ENCODE data around the gene ATMIN.

The ATMIN gene

GRCh38 chr16:80992676-80993293, 42.9 kb upstream of the ATMIN start:
- H3K14ac ChIP-seq (ENCODE audit: low read length in 2 of 2) = no peak overlapping the region
- H3K4me1 ChIP-seq (ENCODE audit: control insufficient read depth, insufficient read depth, low read depth, low read length) = no peaks in the 10 kb centered on the region
- H2AK5ac ChIP-seq (ENCODE audit: low read length, severe bottlenecking) = no peak overlapping the region
- H3K36me3 ChIP-seq (ENCODE audit: control insufficient read depth in 1 of 2, insufficient read depth in 2 of 2, low read depth in 1 of 2, low read length in 2 of 2) = peaks cover 7 to 9% of the 10 kb centered on the region in 2 experiments
- no peak for DNase-seq
- no peak overlapping the region for H2BK5ac ChIP-seq (ENCODE audit: low read depth, low read length, poor library complexity, severe bottlenecking)
- H3K27ac ChIP-seq (ENCODE audit: low read length, poor library complexity, severe bottlenecking) = peak overlapping the region; percentile 68
- H3K18ac ChIP-seq (ENCODE audit: low read depth in 1 of 2, low read length in 2 of 2) = no peak overlapping the region
- no peak overlapping the region for H4K8ac ChIP-seq (ENCODE audit: low read length)
- peak overlapping the region; percentile 54 for H3K9ac ChIP-seq (ENCODE audit: low read length)
- H4K91ac ChIP-seq (ENCODE audit: low read length) = no peak overlapping the region
- H2BK15ac ChIP-seq (ENCODE audit: low read depth, poor library complexity, severe bottlenecking) = no peak overlapping the region
- H2BK120ac ChIP-seq (ENCODE audit: low read depth, low read length) = no peak overlapping the region
- no peak overlapping the region for H3K4me2 ChIP-seq (ENCODE audit: low read length, poor library complexity, severe bottlenecking)
- H2AFZ ChIP-seq (ENCODE audit: low read depth, low read length) = no peak overlapping the region
- H3K79me1 ChIP-seq (replicated peaks; ENCODE audit: low read length, poor library complexity, severe bottlenecking) = peaks cover 14% of the 10 kb centered on the region
- H3K4me3 ChIP-seq (ENCODE audit: insufficient read depth in 1 of 2, low read depth in 1 of 2, low read length in 2 of 2) = peak overlapping the region in 1 of 2 experiments; percentile 23
- no peak overlapping the region for H3K23ac ChIP-seq (ENCODE audit: low read length in 2 of 2)
- no peak overlapping the region for H2BK12ac ChIP-seq (ENCODE audit: low read length in 2 of 2)
- no peak overlapping the region for H3K4ac ChIP-seq (ENCODE audit: low read depth in 1 of 2, low read length in 2 of 2)
- no peaks in the 10 kb centered on the region for H3K9me3 ChIP-seq (ENCODE audit: control insufficient read depth, low read length)
- 0% methylated on average over 1 of the region's 3 CpGs for WGBS
- no peaks in the 10 kb centered on the region for H3K27me3 ChIP-seq (ENCODE audit: control insufficient read depth in 1 of 2, insufficient read depth in 1 of 2, low read length in 2 of 2)

DNA sequence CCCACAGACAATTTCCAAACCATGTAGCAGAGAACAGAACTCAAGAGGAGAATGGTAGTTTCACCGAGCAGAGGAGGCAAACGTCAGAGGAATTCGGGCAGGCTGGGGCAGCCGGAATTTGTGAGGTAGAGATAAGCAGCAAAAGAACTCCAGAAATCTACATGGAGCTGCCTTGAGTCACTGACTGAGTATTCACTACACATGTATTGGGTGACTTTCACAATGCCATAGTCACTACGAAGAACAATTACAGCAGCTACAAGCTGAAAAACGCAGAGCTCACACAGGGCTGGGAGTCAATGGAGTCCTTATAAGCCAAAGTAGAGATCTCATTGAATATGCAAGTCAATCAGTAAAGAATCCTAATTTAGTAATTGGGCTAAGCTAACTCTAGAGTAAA, 42.3 kb upstream of the ATMIN start:
- WGBS = 35% methylated on average over 6 of the region's 6 CpGs
- H2BK120ac ChIP-seq (ENCODE audit: low read depth, low read length) = no peak overlapping the region
- H2BK15ac ChIP-seq (ENCODE audit: low read depth, poor library complexity, severe bottlenecking) = no peak overlapping the region
- no peaks in the 10 kb centered on the region for H3K9me3 ChIP-seq (ENCODE audit: control insufficient read depth, low read length)
- no peak overlapping the region for H3K23ac ChIP-seq (ENCODE audit: low read length in 2 of 2)
- no peaks in the 10 kb centered on the region for H3K4me1 ChIP-seq (ENCODE audit: control insufficient read depth, insufficient read depth, low read depth, low read length)
- no peaks in the 10 kb centered on the region for H3K27me3 ChIP-seq (ENCODE audit: control insufficient read depth in 1 of 2, insufficient read depth in 1 of 2, low read length in 2 of 2)
- no peak overlapping the region for H3K18ac ChIP-seq (ENCODE audit: low read depth in 1 of 2, low read length in 2 of 2)
- no peak overlapping the region for H3K4me2 ChIP-seq (ENCODE audit: low read length, poor library complexity, severe bottlenecking)
- H3K27ac ChIP-seq (ENCODE audit: low read length, poor library complexity, severe bottlenecking) = peak overlapping the region; percentile 68
- H3K79me1 ChIP-seq (replicated peaks; ENCODE audit: low read length, poor library complexity, severe bottlenecking) = peaks cover 11% of the 10 kb centered on the region
- peaks cover 3 to 9% of the 10 kb centered on the region in 2 experiments for H3K36me3 ChIP-seq (ENCODE audit: control insufficient read depth in 1 of 2, insufficient read depth in 2 of 2, low read depth in 1 of 2, low read length in 2 of 2)
- no peak overlapping the region for H2BK5ac ChIP-seq (ENCODE audit: low read depth, low read length, poor library complexity, severe bottlenecking)
- peak overlapping the region in 1 of 2 experiments; percentile 23 for H3K4me3 ChIP-seq (ENCODE audit: insufficient read depth in 1 of 2, low read depth in 1 of 2, low read length in 2 of 2)
- H2AK5ac ChIP-seq (ENCODE audit: low read length, severe bottlenecking) = no peak overlapping the region
- peak; percentile 85 for DNase-seq
- no peak overlapping the region for H2BK12ac ChIP-seq (ENCODE audit: low read length in 2 of 2)
- H3K14ac ChIP-seq (ENCODE audit: low read length in 2 of 2) = no peak overlapping the region
- H3K4ac ChIP-seq (ENCODE audit: low read depth in 1 of 2, low read length in 2 of 2) = no peak overlapping the region
- no peak overlapping the region for H4K91ac ChIP-seq (ENCODE audit: low read length)
- peak overlapping the region; percentile 54 for H3K9ac ChIP-seq (ENCODE audit: low read length)
- no peak overlapping the region for H4K8ac ChIP-seq (ENCODE audit: low read length)
- no peak overlapping the region for H2AFZ ChIP-seq (ENCODE audit: low read depth, low read length)

- Histone ChIP-seq H3K4ac (ENCODE audit: low read depth in 1 of 2, low read length in 2 of 2) (no peak overlapping the region), H3K27ac (ENCODE audit: low read length, poor library complexity, severe bottlenecking) (peak overlapping the region; percentile 62), H3K14ac (ENCODE audit: low read length in 2 of 2) (no peak overlapping the region), H4K8ac (ENCODE audit: low read length) (no peak overlapping the region), H3K18ac (ENCODE audit: low read depth in 1 of 2, low read length in 2 of 2) (no peak overlapping the region), H3K9me3 (ENCODE audit: control insufficient read depth, low read length) (no peaks in the 10 kb centered on the region), H3K4me3 (ENCODE audit: insufficient read depth in 1 of 2, low read depth in 1 of 2, low read length in 2 of 2) (peak overlapping the region in 1 of 2 experiments; percentile 23), H2BK12ac (ENCODE audit: low read length in 2 of 2) (no peak overlapping the region), H3K23ac (ENCODE audit: low read length in 2 of 2) (no peak overlapping the region), H4K91ac (ENCODE audit: low read length) (no peak overlapping the region), H2BK5ac (ENCODE audit: low read depth, low read length, poor library complexity, severe bottlenecking) (no peak overlapping the region), H2BK120ac (ENCODE audit: low read depth, low read length) (no peak overlapping the region), H3K4me1 (ENCODE audit: control insufficient read depth, insufficient read depth, low read depth, low read length) (no peaks in the 10 kb centered on the region), H2AK5ac (ENCODE audit: low read length, severe bottlenecking) (no peak overlapping the region), H2BK15ac (ENCODE audit: low read depth, poor library complexity, severe bottlenecking) (no peak overlapping the region), H3K4me2 (ENCODE audit: low read length, poor library complexity, severe bottlenecking) (no peak overlapping the region), H2AFZ (ENCODE audit: low read depth, low read length) (no peak overlapping the region), H3K79me1 (replicated peaks; ENCODE audit: low read length, poor library complexity, severe bottlenecking) (peaks cover 11% of the 10 kb centered on the region), H3K9ac (ENCODE audit: low read length) (peak overlapping the region; percentile 54), H3K27me3 (ENCODE audit: control insufficient read depth in 1 of 2, insufficient read depth in 1 of 2, low read length in 2 of 2) (no peaks in the 10 kb centered on the region), H3K36me3 (ENCODE audit: control insufficient read depth in 1 of 2, insufficient read depth in 2 of 2, low read depth in 1 of 2, low read length in 2 of 2) (peaks cover 3 to 9% of the 10 kb centered on the region in 2 experiments)
- DNase-seq = no peak
These were observed 41.8 kb upstream of the ATMIN start for GRCh38 chr16:80993834-80994233.

DNA sequence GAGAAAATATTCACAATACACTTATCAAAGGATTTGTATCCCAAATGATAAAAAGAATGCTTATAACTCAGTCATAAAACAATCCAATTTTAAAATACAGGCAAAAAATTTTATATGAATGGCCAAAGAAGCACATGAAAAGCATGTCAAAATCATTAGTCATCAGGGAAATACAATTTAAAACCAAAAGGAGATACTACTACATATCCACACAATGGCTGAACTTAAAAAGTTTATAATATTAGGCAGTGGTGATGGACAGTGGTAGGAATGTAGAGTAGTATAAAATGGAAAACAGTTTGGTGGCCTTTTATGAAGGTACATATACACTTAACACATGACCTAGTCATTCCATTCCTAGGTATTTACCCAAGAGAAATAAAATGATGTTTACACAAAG, 41.2 kb upstream of the ATMIN start:
- peaks cover 3 to 9% of the 10 kb centered on the region in 2 experiments for H3K36me3 ChIP-seq (ENCODE audit: control insufficient read depth in 1 of 2, insufficient read depth in 2 of 2, low read depth in 1 of 2, low read length in 2 of 2)
- no peak overlapping the region for H2BK15ac ChIP-seq (ENCODE audit: low read depth, poor library complexity, severe bottlenecking)

More for the DNA sequence above, 41.2 kb upstream of the ATMIN start:
- DNase-seq = no peak
- no peak overlapping the region for H4K8ac ChIP-seq (ENCODE audit: low read length)
- no peak overlapping the region for H3K9ac ChIP-seq (ENCODE audit: low read length)
- no peak overlapping the region for H3K27ac ChIP-seq (ENCODE audit: low read length, poor library complexity, severe bottlenecking)
- H3K14ac ChIP-seq (ENCODE audit: low read length in 2 of 2) = no peak overlapping the region
- H3K4me2 ChIP-seq (ENCODE audit: low read length, poor library complexity, severe bottlenecking) = no peak overlapping the region
- H4K91ac ChIP-seq (ENCODE audit: low read length) = no peak overlapping the region
- peaks cover 11% of the 10 kb centered on the region for H3K79me1 ChIP-seq (replicated peaks; ENCODE audit: low read length, poor library complexity, severe bottlenecking)
- H3K4ac ChIP-seq (ENCODE audit: low read depth in 1 of 2, low read length in 2 of 2) = no peak overlapping the region
- no peak overlapping the region for H2AFZ ChIP-seq (ENCODE audit: low read depth, low read length)
- no peak overlapping the region for H2BK120ac ChIP-seq (ENCODE audit: low read depth, low read length)
- H2AK5ac ChIP-seq (ENCODE audit: low read length, severe bottlenecking) = no peak overlapping the region
- H2BK12ac ChIP-seq (ENCODE audit: low read length in 2 of 2) = no peak overlapping the region
- no peak overlapping the region for H3K4me3 ChIP-seq (ENCODE audit: insufficient read depth in 1 of 2, low read depth in 1 of 2, low read length in 2 of 2)
- no peak overlapping the region for H3K23ac ChIP-seq (ENCODE audit: low read length in 2 of 2)
- no peak overlapping the region for H3K18ac ChIP-seq (ENCODE audit: low read depth in 1 of 2, low read length in 2 of 2)
- no peaks in the 10 kb centered on the region for H3K27me3 ChIP-seq (ENCODE audit: control insufficient read depth in 1 of 2, insufficient read depth in 1 of 2, low read length in 2 of 2)
- no peak overlapping the region for H2BK5ac ChIP-seq (ENCODE audit: low read depth, low read length, poor library complexity, severe bottlenecking)
- H3K9me3 ChIP-seq (ENCODE audit: control insufficient read depth, low read length) = no peaks in the 10 kb centered on the region
- H3K4me1 ChIP-seq (ENCODE audit: control insufficient read depth, insufficient read depth, low read depth, low read length) = no peaks in the 10 kb centered on the region

Measured in mesenchymal stem cell (in vitro differentiated cells and primary cell).